Stomach (tissue), 4 donors: ENCODE data around the gene KLHL24.

Experiments used
- CTCF ChIP-seq, 7 experiments: fragments of 450-650 bp in 4 of 7; fragments of 200-600 bp in 3 of 7; sonication (generic) in 3 of 7; IDR thresholded peaks; one replicate each; pipeline ENCODE4 v1.5.1; 2016 to 2019; ENCODE audit warnings: antibody characterized with exemption in 7 of 7, control low read depth in 2 of 7, mild to moderate bottlenecking in 1 of 7
- EP300 ChIP-seq: sonication (generic); formaldehyde crosslinking; IDR thresholded peaks from one replicate; pipeline ENCODE4 v1.6.1; 2017; ENCODE audit warnings: antibody characterized with exemption
- POLR2A ChIP-seq, 4 donors: fragments of 450-650 bp; IDR thresholded peaks; one replicate each; pipeline ENCODE4 v1.6.1; 2016; ENCODE audit warnings: antibody characterized with exemption in 4 of 4, control low read depth in 2 of 4, mild to moderate bottlenecking in 1 of 4, moderate library complexity in 1 of 4
- POLR2AphosphoS5 ChIP-seq, 3 donors: sonication (generic); formaldehyde crosslinking; IDR thresholded peaks; one replicate each; pipeline ENCODE4 v1.6.1; 2016; ENCODE audit warnings: antibody characterized with exemption in 3 of 3

GRCh38 chr3:183687705-183688104 lies 52.3 kb downstream of the KLHL24 start:
- TF ChIP-seq EP300 (no peak), CTCF (IDR thresholded peaks at IDR 0.05) (no peak), POLR2A (IDR thresholded peaks at IDR 0.05) (no peak), POLR2AphosphoS5 (IDR thresholded peaks at IDR 0.05) (no peak)
